GM12878 (cell line): ENCODE results near the gene PAQR8. TPM values are rescaled to one million over a fixed set of nuclear protein-coding genes. Genes with fewer than 3 reads are reported as not detected.

Experiments
- ATF7 ChIP-seq: fragments of 450-650 bp; IDR thresholded peaks from 2 replicates; pipeline ENCODE4 v1.6.1; 2016; ENCODE audit warnings: low read depth, mild to moderate bottlenecking
- BCL11A ChIP-seq: IDR thresholded peaks from 2 replicates; pipeline ENCODE4 v1.6.1; 2011; ENCODE audit warnings: low read depth, low read length
- CBX3 ChIP-seq: fragments of 200-600 bp; sonication (generic); IDR thresholded peaks from 2 replicates; pipeline ENCODE4 v1.6.1; 2016; ENCODE audit warnings: low read depth, borderline replicate concordance
- CHD4 ChIP-seq: fragments of 200-600 bp; sonication (generic); IDR thresholded peaks from 2 replicates; pipeline ENCODE4 v1.6.1; 2016; ENCODE audit warnings: mild to moderate bottlenecking
- CREM ChIP-seq: IDR thresholded peaks from 2 replicates; pipeline ENCODE4 v1.6.1; 2014; ENCODE audit warnings: antibody characterized with exemption, low read depth
- DPF2 ChIP-seq: fragments of 450-650 bp; IDR thresholded peaks from 2 replicates; pipeline ENCODE4 v1.6.1; 2017; ENCODE audit warnings: mild to moderate bottlenecking
- EED ChIP-seq: sonication (generic); IDR thresholded peaks from 2 replicates; pipeline ENCODE4 v1.6.1; 2016; ENCODE audit warnings: antibody characterized with exemption, low read depth
- EGR1 ChIP-seq, 2 experiments: IDR thresholded peaks; 1 replicate in 1 of 2; 2 replicates in 1 of 2; pipeline ENCODE4 v1.6.1; 2011 to 2012; ENCODE audit warnings: low read depth in 2 of 2, low read length in 2 of 2, borderline replicate concordance in 1 of 2, mild to moderate bottlenecking in 1 of 2, moderate library complexity in 1 of 2
- ETV6 ChIP-seq, 2 experiments: fragments of 450-650 bp in 1 of 2; IDR thresholded peaks in 1 of 2; conservative IDR thresholded peaks in 1 of 2; 2 replicates each; pipeline ENCODE4 v1.6.1; 2014; ENCODE audit warnings: antibody characterized with exemption in 1 of 2, borderline replicate concordance in 1 of 2, low read depth in 1 of 2, mild to moderate bottlenecking in 1 of 2, moderate library complexity in 1 of 2
- JUNB ChIP-seq: IDR thresholded peaks from 2 replicates; pipeline ENCODE4 v1.6.1; 2016; ENCODE audit warnings: antibody characterized with exemption, mild to moderate bottlenecking
- MEF2A ChIP-seq: IDR thresholded peaks from 2 replicates; pipeline ENCODE4 v1.6.1; 2011; ENCODE audit warnings: low read depth, mild to moderate bottlenecking, low read length, moderate library complexity; ENCODE audit not compliant: insufficient read depth
- MEF2B ChIP-seq: fragments of 450-650 bp; IDR thresholded peaks from 2 replicates; pipeline ENCODE4 v1.6.1; 2018; ENCODE audit warnings: mild to moderate bottlenecking, moderate library complexity; ENCODE audit not compliant: partially characterized antibody, poor library complexity, severe bottlenecking
- MYC ChIP-seq: IDR thresholded peaks from 2 replicates; pipeline ENCODE4 v1.6.1; 2011; ENCODE audit warnings: mild to moderate bottlenecking, low read length, moderate library complexity, inconsistent platforms; ENCODE audit not compliant: insufficient read depth, insufficient replicate concordance, insufficient read length, severe bottlenecking
- NBN ChIP-seq: fragments of 450-650 bp; IDR thresholded peaks from 2 replicates; pipeline ENCODE4 v1.6.1; 2016
- NFXL1 ChIP-seq: fragments of 450-650 bp; IDR thresholded peaks from 2 replicates; pipeline ENCODE4 v1.6.1; 2017; ENCODE audit warnings: antibody characterized with exemption, mild to moderate bottlenecking, borderline replicate concordance
- NFYA ChIP-seq: IDR thresholded peaks from 2 replicates; pipeline ENCODE4 v1.6.1; 2011; ENCODE audit warnings: low read depth, mild to moderate bottlenecking, low read length, improper control_type of control experiment, borderline replicate concordance
- SPI1 ChIP-seq: IDR thresholded peaks from 2 replicates; pipeline ENCODE4 v1.6.1; 2011; ENCODE audit warnings: low read depth, mild to moderate bottlenecking, low read length, moderate library complexity, borderline replicate concordance; ENCODE audit not compliant: insufficient read depth
- SREBF1 ChIP-seq: IDR thresholded peaks from 2 replicates; pipeline ENCODE4 v1.6.1; 2012; ENCODE audit warnings: mild to moderate bottlenecking, low read length
- SUPT20H ChIP-seq: IDR thresholded peaks from 2 replicates; pipeline ENCODE4 v1.6.1; 2011; ENCODE audit warnings: low read depth, mild to moderate bottlenecking, low read length, moderate library complexity, borderline replicate concordance; ENCODE audit not compliant: control insufficient read depth
- TBL1XR1 ChIP-seq: IDR thresholded peaks from 2 replicates; pipeline ENCODE4 v1.6.1; 2012; ENCODE audit warnings: low read depth, low read length, improper control_type of control experiment
- TCF3 ChIP-seq: IDR thresholded peaks from 2 replicates; pipeline ENCODE4 v1.6.1; 2012; ENCODE audit warnings: low read depth, mild to moderate bottlenecking, low read length, borderline replicate concordance; ENCODE audit not compliant: insufficient read depth
- TCF7 ChIP-seq: IDR thresholded peaks from 2 replicates; pipeline ENCODE4 v1.6.1; 2014; ENCODE audit warnings: antibody characterized with exemption, borderline replicate concordance
- WRNIP1 ChIP-seq: IDR thresholded peaks from 2 replicates; pipeline ENCODE4 v1.6.1; 2011; ENCODE audit warnings: low read depth, low read length, improper control_type of control experiment, borderline replicate concordance
- YY1 ChIP-seq: IDR thresholded peaks from 2 replicates; pipeline ENCODE4 v1.6.1; 2011; ENCODE audit warnings: low read depth, mild to moderate bottlenecking, low read length
- ZNF217 ChIP-seq: fragments of 450-650 bp; IDR thresholded peaks from 2 replicates; pipeline ENCODE4 v1.6.1; 2017; ENCODE audit warnings: antibody characterized with exemption, mild to moderate bottlenecking
- ZSCAN29 ChIP-seq: fragments of 450-650 bp; IDR thresholded peaks from 2 replicates; pipeline ENCODE4 v1.6.1; 2017; ENCODE audit warnings: mild to moderate bottlenecking, moderate library complexity
- polyA plus RNA-seq, 11 experiments: library from polyadenylated mRNA; depleted of rRNA in 4 of 11; unstranded in 6 of 11; stranded (reverse) in 5 of 11; fragments of >200 nt; fragmentation: Nextera tagmentation in 4 of 11; fragmentation: Illumina TruSeq in 1 of 11; extraction: Ambion mirVana in 4 of 11; extraction: Trizol in 1 of 11; gene quantifications; 1 replicate in 1 of 11; 2 replicates in 10 of 11; pipeline versions ENCODE4 v1.2.1 to v1.2.3, GENCODE V29; 2011 to 2016; ENCODE audit warnings: inconsistent platforms in 2 of 11, missing spikeins in 2 of 11, low read depth in 1 of 11
- total RNA-seq, 4 experiments: library from RNA; depleted of rRNA in 3 of 4; stranded (reverse); fragments of >200 nt in 3 of 4; fragmentation: Illumina TruSeq in 1 of 4; extraction: Trizol in 1 of 4; gene quantifications; 2 replicates each; pipeline versions ENCODE4 v1.2.1 to v1.2.3, GENCODE V29; 2013 to 2021
- TF ChIP-seq, protein P1 (sequence below): fragments of 450-650 bp; formaldehyde crosslinking; IDR thresholded peaks from 2 replicates; pipeline ENCODE4 v1.5.0; 2022; ENCODE audit warnings: mild to moderate bottlenecking, missing genetic modification characterization

PAQR8 gene
- total and polyA plus RNA-seq, 10 of the 15 experiments (the other 5 are each of a cell fraction or from before 2014, with no cell fraction given): 3.9 to 22.4 (median 14.6) TPM

GRCh38 chr6:52352239-52353018 lies 9.5 kb upstream of the PAQR8 start (continued):
- TF ChIP-seq EGR1 (IDR thresholded peaks at IDR 0.05; ENCODE audit: borderline replicate concordance in 1 of 2, low read depth in 2 of 2, low read length in 2 of 2): no peak
- TF ChIP-seq NBN: peak; percentile 81
- peak; percentile 41; the same call in 1 of the 2 replicates for TF ChIP-seq TBL1XR1
- TF ChIP-seq CREM: peak; percentile 35; the same call in 1 of the 2 replicates
- TF ChIP-seq, protein P1, sequence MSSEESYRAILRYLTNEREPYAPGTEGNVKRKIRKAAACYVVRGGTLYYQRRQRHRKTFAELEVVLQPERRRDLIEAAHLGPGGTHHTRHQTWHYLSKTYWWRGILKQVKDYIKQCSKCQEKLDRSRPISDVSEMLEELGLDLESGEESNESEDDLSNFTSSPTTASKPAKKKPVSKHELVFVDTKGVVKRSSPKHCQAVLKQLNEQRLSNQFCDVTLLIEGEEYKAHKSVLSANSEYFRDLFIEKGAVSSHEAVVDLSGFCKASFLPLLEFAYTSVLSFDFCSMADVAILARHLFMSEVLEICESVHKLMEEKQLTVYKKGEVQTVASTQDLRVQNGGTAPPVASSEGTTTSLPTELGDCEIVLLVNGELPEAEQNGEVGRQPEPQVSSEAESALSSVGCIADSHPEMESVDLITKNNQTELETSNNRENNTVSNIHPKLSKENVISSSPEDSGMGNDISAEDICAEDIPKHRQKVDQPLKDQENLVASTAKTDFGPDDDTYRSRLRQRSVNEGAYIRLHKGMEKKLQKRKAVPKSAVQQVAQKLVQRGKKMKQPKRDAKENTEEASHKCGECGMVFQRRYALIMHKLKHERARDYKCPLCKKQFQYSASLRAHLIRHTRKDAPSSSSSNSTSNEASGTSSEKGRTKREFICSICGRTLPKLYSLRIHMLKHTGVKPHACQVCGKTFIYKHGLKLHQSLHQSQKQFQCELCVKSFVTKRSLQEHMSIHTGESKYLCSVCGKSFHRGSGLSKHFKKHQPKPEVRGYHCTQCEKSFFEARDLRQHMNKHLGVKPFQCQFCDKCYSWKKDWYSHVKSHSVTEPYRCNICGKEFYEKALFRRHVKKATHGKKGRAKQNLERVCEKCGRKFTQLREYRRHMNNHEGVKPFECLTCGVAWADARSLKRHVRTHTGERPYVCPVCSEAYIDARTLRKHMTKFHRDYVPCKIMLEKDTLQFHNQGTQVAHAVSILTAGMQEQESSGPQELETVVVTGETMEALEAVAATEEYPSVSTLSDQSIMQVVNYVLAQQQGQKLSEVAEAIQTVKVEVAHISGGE (CRISPR knock-in tag): no peak
- peak; percentile 97 for TF ChIP-seq EED
- no peak for TF ChIP-seq CBX3
- no peak for TF ChIP-seq NFXL1
- peak; percentile 91 for TF ChIP-seq DPF2
- peak; percentile 54; the same call in 1 of the 2 replicates for TF ChIP-seq ATF7
- TF ChIP-seq NFYA: no peak
- no peak for TF ChIP-seq TCF7
- TF ChIP-seq ETV6 (conservative IDR thresholded peaks at IDR 0.05 in 1 of 2, IDR thresholded peaks at IDR 0.05 in 1 of 2; ENCODE audit: borderline replicate concordance in 1 of 2, low read depth in 1 of 2): peak in 1 of 2 experiments; percentile 97; a peak in 2 of 4 replicates
- TF ChIP-seq MEF2B: peak; percentile 95
- TF ChIP-seq SREBF1: no peak
- TF ChIP-seq MEF2A: no peak
- no peak for TF ChIP-seq CHD4
- TF ChIP-seq ZNF217: peak; percentile 74; the same call in 1 of the 2 replicates
- no peak for TF ChIP-seq ZSCAN29
- TF ChIP-seq YY1: no peak
- peak; percentile 75 for TF ChIP-seq JUNB
- no peak for TF ChIP-seq WRNIP1
- TF ChIP-seq SUPT20H: no peak
- TF ChIP-seq MYC: no peak
- peak; percentile 92 for TF ChIP-seq SPI1
- TF ChIP-seq BCL11A: peak; percentile 67
- 0 out of 2 replicates have a peak, but pooled peaks have one; percentile 15 for TF ChIP-seq TCF3
